NCI-H2107 treated with DMSO at 0.1 percent for 48 hours (cell line): ENCODE measurements around the gene RGS1.

Experiments used
- DNase-seq: peaks from one replicate; lab custom pipeline; 2025; ENCODE audit not compliant: unreplicated experiment; lab: John Stamatoyannopoulos, UW

RGS1 gene

GRCh38 chr1:192610112-192610889 is 34.7 kb downstream of the RGS1 start:
- DNase-seq: no peak

GRCh38 chr1:192615055-192615454 is 39.5 kb downstream of the RGS1 start:
- DNase-seq: no peak

DNA sequence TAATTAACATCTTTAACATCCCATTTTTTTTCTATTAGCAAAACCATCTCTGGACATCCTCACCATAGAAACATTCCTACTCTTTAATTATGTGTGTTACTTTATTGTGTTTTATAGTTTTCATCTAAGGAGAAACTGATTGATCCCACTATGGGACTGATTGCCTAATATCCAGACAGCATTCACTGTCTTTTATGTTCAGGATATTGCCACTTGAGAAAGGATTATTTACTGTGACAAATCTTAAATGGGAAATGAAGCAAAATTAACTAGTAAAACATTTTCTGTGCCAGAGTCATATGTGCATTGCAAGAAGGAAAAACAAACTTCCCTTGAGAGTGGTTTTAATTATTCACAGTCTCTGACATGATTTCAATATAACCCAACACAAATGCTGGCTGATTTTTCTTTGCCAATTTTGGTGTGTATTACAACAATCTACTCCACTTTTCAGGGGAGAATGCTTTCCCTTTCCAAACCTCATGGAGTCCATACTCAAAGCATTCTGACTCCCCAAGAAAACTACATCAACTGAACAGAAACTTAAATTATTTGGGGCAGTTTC is 44.6 kb downstream of the RGS1 start:
- DNase-seq: no peak

- DNase-seq: no peak
These were observed 51.0 kb downstream of the RGS1 start for GRCh38 chr1:192626366-192627179.

DNA sequence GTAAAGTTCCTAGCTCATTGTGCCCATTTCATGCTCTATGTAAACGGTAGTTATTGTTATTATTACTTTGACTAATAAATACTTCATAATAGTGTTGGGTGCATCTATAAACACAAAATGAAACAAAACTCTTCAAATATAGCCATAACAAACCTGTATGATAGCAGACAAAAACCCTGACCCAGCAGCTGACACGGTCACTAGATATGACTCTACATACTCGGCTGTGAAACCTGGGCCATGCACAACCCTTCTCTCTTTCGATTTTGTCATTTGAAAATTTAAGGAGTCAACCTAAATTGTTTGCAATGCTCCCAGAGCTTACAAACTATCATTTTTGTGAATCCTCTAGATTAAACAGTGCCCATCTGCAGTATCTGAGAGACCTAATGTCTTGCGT is 52.3 kb downstream of the RGS1 start:
- no peak for DNase-seq

DNA sequence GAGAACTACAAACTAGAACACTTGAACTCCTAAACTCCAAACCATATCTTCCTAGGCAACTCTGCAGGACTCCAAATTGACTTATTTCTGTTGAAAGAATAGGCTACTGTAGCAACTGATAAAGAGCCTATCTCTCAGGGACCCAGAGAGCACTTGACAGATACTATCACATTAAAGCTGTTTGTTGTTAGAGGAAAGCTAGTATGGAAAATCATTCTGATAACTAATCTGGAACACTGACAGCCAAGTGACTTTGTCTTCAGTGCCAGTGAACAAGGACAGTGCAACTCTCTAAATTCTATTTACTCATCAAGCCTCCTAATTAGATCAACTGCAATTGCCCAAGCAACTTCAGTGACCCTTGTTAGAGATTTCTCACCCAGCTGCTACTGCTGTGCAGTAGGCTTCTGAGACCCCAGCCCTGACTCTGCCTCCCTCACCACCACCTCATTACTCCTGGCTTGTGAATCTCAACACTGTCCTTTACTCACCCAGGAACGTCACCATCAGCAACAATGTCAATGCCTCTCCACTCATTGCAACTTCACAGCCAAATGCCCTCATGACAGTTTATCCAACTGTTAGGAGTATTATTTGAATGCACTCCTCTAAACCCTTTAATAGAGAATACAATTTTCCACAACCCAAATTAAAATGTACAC is 53.0 kb downstream of the RGS1 start:
- no peak for DNase-seq

GRCh38 chr1:192629612-192630011 is 54.0 kb downstream of the RGS1 start:
- DNase-seq: no peak
